GM13976 (cell line): ENCODE measurements around the gene WDR59.

ENCODE experiments used
- DNase-seq: peaks from one replicate; pipeline ENCODE4 v3.0.0; 2012; ENCODE audit warnings: low spot score
- CTCF ChIP-seq: IDR thresholded peaks from 2 replicates; pipeline ENCODE4 v1.5.1; 2012; ENCODE audit warnings: borderline replicate concordance, mild to moderate bottlenecking; ENCODE audit not compliant: insufficient read depth; ENCODE audit errors: extremely low read depth, missing control alignments, control extremely low read depth
- in situ Hi-C: fragments of 300-500 bp; cut with MboI; formaldehyde crosslinking; loops from one replicate; pipeline ENCODE4 v1.12.0; 2022; ENCODE audit warnings: low sequenced_read_pairs, mixed read lengths, inconsistent platforms; ENCODE audit not compliant: unreplicated experiment

The WDR59 gene

DNA sequence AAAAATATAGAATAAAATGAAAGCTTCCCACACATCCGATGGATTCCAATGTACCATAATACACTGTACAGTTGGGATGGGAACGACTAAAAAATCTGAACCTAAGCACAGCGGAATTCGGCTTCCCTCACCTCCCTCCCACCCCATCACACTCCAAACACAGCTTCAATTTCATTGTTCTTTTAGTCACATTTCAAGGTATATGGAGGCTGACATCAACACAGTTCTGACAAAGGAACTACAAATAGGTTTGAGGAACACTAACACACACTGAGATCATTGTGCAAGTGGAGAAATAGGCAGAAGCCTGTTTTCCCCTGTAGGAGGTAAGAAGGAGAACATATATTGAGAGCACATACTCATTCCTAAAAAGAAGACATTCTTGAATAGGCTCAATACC lies 85.1 kb downstream of the WDR59 start:
- no peak for TF ChIP-seq CTCF
- in situ Hi-C loops = no loop called here
- no peak for DNase-seq

GRCh38 chr16:74898659-74899058 lies 86.3 kb downstream of the WDR59 start:
- no peak for DNase-seq
- in situ Hi-C loops = no loop called here
- TF ChIP-seq CTCF = no peak

DNA sequence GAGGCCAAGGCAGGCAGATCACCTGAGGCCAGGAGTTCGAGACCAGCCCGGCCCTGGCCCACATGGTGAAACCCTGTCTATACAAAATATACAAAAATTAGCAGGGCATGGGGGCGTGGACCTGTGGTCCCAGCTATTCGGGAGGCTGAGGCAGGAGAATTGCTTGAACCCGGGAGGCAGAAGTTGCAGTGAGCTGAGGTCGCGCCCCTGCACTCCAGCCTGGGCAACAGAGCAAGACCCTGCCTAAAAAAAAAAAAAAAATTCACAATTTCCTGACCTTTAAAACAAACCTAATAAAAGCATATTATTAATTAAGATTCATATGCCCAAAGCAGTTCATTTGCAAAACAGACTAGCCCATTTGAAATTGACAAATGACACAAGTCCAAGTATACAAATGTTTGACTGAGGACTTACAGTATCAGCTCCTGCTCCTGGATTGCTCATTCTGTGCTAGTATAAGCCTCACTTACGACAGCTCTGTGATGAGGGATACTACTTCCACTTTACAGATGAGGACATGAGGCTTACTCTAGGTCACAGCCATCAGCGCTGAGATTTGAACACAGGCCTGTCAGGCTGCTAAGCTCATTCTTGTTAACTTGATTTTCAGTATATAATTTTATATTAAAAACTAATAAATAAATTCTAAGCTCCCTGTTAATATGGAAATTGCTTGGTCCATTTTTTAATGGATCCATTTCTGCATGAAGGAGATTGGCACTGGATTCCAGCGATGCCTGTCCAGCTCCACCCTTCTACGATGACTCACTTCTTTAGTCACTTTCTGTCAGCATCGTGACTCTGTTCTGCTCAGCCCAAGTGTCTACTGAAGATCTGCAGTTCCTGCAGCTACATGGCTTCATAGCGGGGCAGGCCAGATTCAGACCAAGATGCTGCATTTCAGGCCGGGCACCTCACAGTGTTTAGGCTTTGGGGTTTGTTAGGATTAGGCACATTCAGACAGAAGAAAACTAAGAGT lies 88.2 kb downstream of the WDR59 start:
- in situ Hi-C loops = no loop called here
- DNase-seq = no peak
- no peak for TF ChIP-seq CTCF

DNA sequence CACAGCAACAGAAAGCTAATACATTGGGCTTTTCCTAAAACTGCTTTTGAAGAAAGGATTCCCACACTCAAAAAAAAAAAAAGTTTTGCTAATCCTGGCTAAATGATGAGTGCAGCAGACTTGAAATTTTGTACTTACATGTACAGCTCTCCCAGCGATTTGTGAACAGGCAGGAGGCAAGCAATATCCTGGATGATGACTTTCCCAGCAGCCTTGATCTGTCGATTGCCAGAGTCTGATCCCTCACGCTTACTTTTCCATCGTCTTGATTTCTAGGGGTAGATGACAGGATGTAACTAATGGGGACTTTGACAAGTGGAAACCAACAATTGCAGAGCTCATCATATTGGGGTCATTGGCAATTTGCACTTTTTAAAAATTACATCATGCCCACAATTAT lies 91.4 kb downstream of the WDR59 start:
- DNase-seq = no peak
- TF ChIP-seq CTCF = no peak
- in situ Hi-C loops = no loop called here

DNA sequence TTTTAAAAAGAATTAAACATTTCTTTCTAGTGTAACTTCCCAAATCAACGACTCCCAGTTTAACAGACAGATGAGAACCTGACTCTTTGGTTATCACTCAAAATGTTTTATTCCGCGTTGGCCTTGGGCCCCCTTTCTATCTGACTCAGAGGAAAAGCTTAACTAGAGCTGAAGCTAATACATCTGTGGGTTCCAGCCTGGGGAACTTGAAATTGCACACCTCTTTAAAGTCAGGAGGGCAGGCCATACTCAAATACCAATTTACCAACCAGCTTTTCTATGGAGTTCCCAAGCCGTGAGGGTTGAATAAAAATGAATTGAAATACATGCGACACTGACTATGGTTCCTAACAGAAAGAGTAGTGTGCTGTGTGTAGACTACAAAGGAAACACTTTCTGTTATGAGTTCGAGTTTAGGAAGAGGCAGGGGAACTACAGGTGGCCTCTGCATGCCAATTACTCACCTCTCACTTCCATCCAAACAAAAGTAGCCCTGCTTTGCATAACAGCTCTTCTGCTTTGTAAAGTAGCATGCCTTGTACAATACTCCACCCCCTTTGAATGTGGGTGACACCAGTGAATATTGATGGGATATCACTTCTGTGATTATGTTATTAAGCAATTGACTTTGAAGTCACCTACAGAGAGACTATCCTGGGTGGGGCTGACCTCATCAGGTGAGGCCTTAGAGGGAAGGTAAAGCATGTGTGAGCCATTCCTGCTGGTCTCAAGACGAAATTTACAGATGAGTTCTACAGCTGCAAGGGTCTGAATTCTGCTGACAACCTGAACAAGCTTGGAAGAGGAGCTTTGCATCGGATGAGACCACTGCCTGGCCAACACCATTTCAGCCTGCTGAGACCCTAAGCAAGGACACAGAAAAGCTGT lies 92.1 kb downstream of the WDR59 start:
- in situ Hi-C loops = no loop called here
- DNase-seq = no peak
- TF ChIP-seq CTCF = no peak

- no peak for TF ChIP-seq CTCF
- DNase-seq = no peak
- in situ Hi-C loops = no loop called here
Measured at GRCh38 chr16:74888888-74889287, 96.0 kb downstream of the WDR59 start.
